ENCODE data around the gene RIPK1. TPM values are rescaled to one million over a fixed set of nuclear protein-coding genes. Genes with fewer than 3 reads are reported as not detected.

The RIPK1 gene
- total and polyA plus RNA-seq, 10 of the 15 experiments (the other 5 are each of a cell fraction or from before 2014, with no cell fraction given), result 1.6 to 11.2 (median 6.3) TPM

DNA sequence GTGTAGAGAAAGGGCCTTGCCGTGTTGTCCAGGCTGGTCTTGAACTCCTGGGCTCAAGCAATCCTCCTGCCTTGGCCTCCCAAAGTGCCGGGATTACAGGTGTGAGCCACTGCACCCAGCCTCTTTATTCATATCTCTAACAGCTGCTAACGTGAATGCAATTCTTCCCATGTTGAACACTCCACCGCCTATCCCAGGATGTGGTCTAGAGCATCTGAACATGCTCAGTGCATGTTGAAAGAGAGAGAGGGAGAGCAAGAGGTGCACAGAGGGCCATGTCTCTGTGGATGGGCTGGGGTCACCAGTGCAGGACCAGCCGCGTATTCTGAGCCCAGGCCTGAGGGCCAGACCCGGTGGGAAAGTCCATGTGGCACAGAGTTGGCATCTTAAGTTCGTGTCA is 76.3 kb downstream of the RIPK1 start:
- FAIRE-seq, result no peak
- no peaks in the 10 kb centered on the region for H3K36me3 ChIP-seq (ENCODE audit: control insufficient read depth in 2 of 2, insufficient read depth in 2 of 2, low read length in 1 of 2)
- BruUV-seq (replicated peaks), result no TSS peak
- no peaks in the 10 kb centered on the region for H3K79me2 ChIP-seq (ENCODE audit: control insufficient read depth, insufficient read depth, low read length)
- CTCF ChIA-PET, result no interaction called here
- no peak for DNase-seq (ENCODE audit: low read depth, low spot score)
- no peaks in the 10 kb centered on the region for H3K27me3 ChIP-seq (replicated peaks in 1 of 2; ENCODE audit: control insufficient read depth in 2 of 2, insufficient read depth in 2 of 2, low read length in 1 of 2)
- SMC1A ChIA-PET (ENCODE audit: uncharacterized antibody, unreplicated experiment), result no interaction called here
- H3K27ac ChIP-seq (ENCODE audit: control insufficient read depth, insufficient read depth), result no peak overlapping the region
- H2AFZ ChIP-seq (ENCODE audit: control insufficient read depth, low read depth, low read length), result no peak overlapping the region
- H3K4me1 ChIP-seq (ENCODE audit: control insufficient read depth, insufficient read depth, low read length), result peaks cover under 1% of the 10 kb centered on the region
- ATAC-seq, result no peak
- H3K9ac ChIP-seq (ENCODE audit: control insufficient read depth, insufficient read depth, low read length), result no peak overlapping the region
- POLR2A ChIA-PET, result no interaction called here
- H3K9me3 ChIP-seq (replicated peaks; ENCODE audit: control insufficient read depth, insufficient read depth, low read length), result no peaks in the 10 kb centered on the region
- in situ Hi-C loops (cut with MboI) (no loop called here), intact Hi-C loops (cut with micrococcal nuclease; ENCODE audit: unreplicated experiment) (no loop called here)
- no peaks in the 10 kb centered on the region for H4K20me1 ChIP-seq (ENCODE audit: control insufficient read depth, insufficient read depth)
- no peak overlapping the region for H3K4me2 ChIP-seq (ENCODE audit: control insufficient read depth, insufficient read depth)
- RAD21 ChIA-PET (ENCODE audit: unreplicated experiment), result no interaction called here
- WGBS (ENCODE audit: insufficient coverage, insufficient replicate concordance, low lambda C conversion rate, missing lambda C conversion rate), result 90% methylated on average over 8 of the region's 8 CpGs
- no peak overlapping the region for H3K4me3 ChIP-seq
- TF ChIP-seq ESRRA (IDR thresholded peaks at IDR 0.05; ENCODE audit: low read length) (no peak), MYC (IDR thresholded peaks at IDR 0.05; ENCODE audit: insufficient read depth, insufficient read length, insufficient replicate concordance, low read length, severe bottlenecking) (no peak), BMI1 (IDR thresholded peaks at IDR 0.05; ENCODE audit: borderline replicate concordance) (no peak), CBX3 (IDR thresholded peaks at IDR 0.05; ENCODE audit: borderline replicate concordance, low read depth) (no peak), EED (IDR thresholded peaks at IDR 0.05; ENCODE audit: low read depth) (no peak), SMC3 (IDR thresholded peaks at IDR 0.05; ENCODE audit: borderline replicate concordance, low read length) (no peak), TCF7 (IDR thresholded peaks at IDR 0.05; ENCODE audit: borderline replicate concordance) (no peak), MTA3 (IDR thresholded peaks at IDR 0.05; ENCODE audit: borderline replicate concordance, low read length) (no peak), ZZZ3 (IDR thresholded peaks at IDR 0.05; ENCODE audit: control insufficient read depth, insufficient read length, low read depth) (no peak), TAF1 (IDR thresholded peaks at IDR 0.05; ENCODE audit: borderline replicate concordance, low read depth, low read length) (no peak)
- TF ChIP-seq, protein P1, sequence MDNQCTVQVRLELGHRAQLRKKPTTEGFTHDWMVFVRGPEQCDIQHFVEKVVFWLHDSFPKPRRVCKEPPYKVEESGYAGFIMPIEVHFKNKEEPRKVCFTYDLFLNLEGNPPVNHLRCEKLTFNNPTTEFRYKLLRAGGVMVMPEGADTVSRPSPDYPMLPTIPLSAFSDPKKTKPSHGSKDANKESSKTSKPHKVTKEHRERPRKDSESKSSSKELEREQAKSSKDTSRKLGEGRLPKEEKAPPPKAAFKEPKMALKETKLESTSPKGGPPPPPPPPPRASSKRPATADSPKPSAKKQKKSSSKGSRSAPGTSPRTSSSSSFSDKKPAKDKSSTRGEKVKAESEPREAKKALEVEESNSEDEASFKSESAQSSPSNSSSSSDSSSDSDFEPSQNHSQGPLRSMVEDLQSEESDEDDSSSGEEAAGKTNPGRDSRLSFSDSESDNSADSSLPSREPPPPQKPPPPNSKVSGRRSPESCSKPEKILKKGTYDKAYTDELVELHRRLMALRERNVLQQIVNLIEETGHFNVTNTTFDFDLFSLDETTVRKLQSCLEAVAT (IDR thresholded peaks at IDR 0.05), result no peak
- TF ChIP-seq, protein P2, sequence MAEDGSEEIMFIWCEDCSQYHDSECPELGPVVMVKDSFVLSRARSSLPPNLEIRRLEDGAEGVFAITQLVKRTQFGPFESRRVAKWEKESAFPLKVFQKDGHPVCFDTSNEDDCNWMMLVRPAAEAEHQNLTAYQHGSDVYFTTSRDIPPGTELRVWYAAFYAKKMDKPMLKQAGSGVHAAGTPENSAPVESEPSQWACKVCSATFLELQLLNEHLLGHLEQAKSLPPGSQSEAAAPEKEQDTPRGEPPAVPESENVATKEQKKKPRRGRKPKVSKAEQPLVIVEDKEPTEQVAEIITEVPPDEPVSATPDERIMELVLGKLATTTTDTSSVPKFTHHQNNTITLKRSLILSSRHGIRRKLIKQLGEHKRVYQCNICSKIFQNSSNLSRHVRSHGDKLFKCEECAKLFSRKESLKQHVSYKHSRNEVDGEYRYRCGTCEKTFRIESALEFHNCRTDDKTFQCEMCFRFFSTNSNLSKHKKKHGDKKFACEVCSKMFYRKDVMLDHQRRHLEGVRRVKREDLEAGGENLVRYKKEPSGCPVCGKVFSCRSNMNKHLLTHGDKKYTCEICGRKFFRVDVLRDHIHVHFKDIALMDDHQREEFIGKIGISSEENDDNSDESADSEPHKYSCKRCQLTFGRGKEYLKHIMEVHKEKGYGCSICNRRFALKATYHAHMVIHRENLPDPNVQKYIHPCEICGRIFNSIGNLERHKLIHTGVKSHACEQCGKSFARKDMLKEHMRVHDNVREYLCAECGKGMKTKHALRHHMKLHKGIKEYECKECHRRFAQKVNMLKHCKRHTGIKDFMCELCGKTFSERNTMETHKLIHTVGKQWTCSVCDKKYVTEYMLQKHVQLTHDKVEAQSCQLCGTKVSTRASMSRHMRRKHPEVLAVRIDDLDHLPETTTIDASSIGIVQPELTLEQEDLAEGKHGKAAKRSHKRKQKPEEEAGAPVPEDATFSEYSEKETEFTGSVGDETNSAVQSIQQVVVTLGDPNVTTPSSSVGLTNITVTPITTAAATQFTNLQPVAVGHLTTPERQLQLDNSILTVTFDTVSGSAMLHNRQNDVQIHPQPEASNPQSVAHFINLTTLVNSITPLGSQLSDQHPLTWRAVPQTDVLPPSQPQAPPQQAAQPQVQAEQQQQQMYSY (CRISPR knock-in tag; IDR thresholded peaks at IDR 0.05), result no peak
- TF ChIP-seq, protein P3, sequence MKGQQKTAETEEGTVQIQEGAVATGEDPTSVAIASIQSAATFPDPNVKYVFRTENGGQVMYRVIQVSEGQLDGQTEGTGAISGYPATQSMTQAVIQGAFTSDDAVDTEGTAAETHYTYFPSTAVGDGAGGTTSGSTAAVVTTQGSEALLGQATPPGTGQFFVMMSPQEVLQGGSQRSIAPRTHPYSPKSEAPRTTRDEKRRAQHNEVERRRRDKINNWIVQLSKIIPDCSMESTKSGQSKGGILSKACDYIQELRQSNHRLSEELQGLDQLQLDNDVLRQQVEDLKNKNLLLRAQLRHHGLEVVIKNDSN (IDR thresholded peaks at IDR 0.05; ENCODE audit: borderline replicate concordance, extremely low read length, insufficient read depth, low read depth, low read length), result no peak
- TF ChIP-seq, protein P4, sequence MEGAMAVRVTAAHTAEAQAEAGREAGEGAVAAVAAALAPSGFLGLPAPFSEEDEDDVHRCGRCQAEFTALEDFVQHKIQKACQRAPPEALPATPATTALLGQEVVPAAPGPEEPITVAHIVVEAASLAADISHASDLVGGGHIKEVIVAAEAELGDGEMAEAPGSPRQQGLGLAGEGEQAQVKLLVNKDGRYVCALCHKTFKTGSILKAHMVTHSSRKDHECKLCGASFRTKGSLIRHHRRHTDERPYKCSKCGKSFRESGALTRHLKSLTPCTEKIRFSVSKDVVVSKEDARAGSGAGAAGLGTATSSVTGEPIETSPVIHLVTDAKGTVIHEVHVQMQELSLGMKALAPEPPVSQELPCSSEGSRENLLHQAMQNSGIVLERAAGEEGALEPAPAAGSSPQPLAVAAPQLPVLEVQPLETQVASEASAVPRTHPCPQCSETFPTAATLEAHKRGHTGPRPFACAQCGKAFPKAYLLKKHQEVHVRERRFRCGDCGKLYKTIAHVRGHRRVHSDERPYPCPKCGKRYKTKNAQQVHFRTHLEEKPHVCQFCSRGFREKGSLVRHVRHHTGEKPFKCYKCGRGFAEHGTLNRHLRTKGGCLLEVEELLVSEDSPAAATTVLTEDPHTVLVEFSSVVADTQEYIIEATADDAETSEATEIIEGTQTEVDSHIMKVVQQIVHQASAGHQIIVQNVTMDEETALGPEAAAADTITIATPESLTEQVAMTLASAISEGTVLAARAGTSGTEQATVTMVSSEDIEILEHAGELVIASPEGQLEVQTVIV (IDR thresholded peaks at IDR 0.05; ENCODE audit: borderline replicate concordance, partially characterized antibody), result no peak

Data from GM12878 (cell line).